ENCODE measurements around the gene YOD1.

YOD1 gene

DNA sequence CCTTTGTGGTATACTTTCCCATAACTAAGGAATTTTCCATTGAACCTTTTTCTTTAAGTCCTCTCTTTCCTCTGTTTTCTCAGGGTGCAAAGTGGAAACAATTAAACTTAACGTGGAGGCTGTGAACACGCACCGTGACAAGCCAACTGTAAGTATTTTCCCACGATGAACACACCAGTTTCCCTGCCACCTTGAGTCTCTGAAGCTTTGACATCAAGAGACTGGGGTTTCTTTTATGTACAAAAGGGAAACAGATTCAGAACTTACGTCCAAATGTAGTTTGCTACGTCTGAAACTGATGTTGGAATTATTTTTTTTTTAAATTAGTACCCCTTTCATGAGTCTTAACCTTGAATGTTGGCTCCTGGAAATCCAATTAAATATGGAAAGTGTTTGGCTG, 20.4 kb upstream of the YOD1 start:
- no peak for DNase-seq

DNA sequence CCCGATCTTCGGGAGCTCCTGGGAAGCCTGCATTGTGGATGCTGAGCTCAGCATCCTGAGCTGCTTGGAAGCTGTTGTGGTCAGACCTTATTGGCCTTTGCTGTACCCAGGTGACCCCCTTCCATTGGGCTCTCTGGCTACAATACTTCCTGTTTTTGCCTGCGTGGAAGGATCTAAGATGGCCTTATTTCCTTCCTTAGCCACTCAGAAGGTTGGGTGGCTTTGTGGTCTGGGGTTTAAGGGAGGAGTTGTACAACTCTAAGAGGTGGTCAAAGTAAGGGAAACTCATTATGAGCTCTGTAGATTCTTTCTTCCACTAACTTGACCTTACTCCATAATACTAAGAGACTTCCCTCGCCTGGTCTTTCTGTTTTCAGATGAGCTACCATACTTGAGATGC, 19.8 kb upstream of the YOD1 start:
- no peak for DNase-seq

DNA sequence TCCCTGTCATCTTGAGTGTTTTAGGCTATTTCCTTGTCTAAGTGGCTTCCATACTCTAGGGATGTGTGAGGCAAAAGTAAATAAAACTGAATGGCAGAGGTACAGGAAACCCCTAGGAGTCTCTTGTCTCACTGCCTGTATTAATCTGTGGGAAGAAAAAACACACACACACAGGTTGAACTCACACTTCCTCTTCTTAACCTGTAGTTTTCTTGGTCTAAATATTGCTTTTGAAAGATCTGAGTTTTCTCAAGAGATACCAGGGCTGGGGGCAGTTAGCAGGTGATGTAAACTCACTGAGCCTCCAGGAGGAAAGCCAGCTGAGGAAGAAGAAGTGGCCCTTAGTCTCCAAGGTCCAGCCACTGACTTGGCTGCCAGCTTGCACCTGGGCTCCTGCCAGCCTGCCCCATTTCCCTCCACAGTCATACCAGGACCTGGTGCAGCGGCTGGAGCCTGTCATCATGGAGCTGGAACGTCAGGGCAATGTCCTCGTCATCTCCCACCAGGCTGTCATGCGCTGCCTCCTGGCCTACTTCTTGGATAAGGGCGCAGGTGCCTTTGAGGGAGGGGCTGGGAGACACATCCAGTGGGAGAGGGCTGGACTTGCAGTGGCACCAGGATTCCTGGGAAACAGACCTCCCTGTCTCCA, 19.0 kb upstream of the YOD1 start:
- DNase-seq, result no peak

DNA sequence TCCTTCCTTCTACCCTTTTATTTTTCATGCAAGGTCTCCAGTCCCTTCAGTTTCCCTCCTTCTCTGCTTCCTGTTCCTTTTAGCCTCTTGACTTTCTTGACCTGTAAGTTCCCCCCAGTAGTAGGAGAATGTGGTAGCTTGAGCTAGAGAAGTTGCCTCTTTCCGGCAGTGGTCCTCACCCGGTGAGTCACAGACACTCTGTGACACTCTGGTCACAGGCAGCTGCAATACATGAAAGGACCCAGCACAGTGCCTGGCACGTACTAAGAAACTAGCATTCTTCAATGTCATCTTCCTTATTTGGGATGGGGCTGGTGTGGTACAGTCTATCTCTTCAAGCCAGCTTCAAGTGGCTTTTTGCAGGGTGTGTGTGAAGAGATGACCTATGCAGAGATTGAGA, 18.1 kb upstream of the YOD1 start:
- no peak for DNase-seq

DNA sequence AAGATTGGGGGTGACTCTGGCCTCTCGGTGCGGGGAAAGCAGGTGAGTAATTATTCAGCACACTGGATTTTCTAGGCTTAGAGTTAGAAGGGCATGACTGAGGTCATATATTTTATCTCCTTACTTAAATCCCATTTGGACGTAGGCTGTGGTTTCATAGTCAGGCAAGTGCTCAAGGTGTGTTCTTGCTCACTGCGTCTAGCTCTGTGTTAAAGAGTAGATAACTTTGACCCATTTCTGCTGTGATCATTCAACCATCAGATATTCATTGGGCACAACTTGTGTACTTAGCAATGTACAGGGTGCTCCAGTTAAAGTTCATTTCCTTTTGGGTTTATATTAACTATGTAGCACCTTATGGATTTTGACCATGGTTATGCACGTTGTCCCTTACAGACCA, 16.7 kb upstream of the YOD1 start:
- DNase-seq, result no peak

DNA sequence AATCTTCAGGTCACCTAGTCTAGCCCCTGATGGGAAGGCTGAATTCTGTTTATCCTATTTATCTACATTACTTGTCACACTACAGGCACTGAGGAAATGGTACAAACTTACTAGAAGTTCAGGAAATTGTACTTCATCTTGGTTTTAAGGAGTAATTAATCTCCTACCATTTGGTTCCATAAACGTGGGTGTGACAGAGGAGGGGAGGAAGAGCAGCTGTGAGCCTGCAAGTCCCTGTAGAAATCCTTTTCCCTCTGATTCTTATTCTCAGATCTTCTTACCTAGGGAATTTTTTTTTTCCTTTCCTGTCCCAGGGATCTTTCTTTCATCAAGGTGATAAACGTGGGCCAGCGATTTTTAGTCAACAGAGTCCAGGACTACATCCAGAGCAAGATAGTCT, 16.2 kb upstream of the YOD1 start:
- DNase-seq, result no peak

DNA sequence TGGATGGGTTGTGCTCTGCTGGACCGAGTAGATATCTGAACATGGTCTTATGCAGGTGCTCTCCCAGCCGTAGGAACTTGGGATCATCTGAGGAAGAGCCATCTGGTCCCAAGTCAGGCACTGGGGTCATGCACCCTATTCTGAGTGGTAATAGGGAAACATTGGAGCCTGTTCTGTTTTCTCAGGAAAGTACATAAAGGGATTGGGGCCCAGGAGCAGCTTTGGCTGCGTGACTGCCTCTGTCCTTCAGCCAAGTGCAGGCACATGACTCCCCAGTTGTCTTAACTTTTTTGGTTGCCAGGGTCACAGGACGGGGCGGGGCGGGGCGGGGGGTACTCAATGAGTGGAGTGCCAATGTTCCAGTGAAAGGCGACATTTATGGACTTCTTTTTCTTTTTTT, 13.6 kb upstream of the YOD1 start:
- no peak for DNase-seq

DNA sequence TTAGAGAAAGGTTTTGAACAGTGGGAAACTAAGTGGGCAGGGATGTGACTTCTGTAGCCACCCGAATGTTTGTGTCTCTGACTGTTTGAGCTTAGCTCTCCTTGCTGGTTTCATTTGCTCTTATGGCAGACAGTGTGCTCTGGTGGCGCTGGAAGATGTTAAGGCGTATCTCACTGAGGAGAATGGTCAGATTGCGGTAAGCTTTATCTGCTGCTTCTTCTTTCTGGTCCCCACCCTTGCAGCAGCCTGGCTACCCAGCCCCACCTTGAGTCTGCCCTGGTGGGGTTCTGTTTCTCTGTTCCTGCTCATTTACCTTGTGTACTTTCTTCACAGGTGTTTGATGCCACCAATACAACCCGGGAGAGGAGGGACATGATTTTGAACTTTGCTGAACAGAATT, 12.0 kb upstream of the YOD1 start:
- DNase-seq, result no peak

DNA sequence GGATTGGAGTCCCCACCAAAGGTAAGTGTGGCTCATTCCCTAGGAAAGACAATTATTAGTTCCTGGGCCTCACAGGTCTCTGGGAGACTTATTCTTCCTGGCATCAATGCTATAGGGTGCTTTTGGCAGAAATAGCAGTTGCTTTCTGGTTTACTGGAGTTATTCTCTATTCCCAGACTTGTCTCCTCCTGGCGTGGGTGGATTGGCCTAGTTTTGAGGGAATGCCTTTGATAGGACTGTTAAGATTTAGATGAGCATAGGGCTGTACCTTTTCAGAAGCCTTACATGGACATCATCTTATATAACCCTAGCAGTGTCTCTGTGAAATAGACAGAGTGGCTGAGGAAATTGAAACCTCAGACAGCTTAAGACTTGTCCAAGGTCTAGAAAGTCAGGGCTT, 11.1 kb upstream of the YOD1 start:
- DNase-seq, result no peak

DNA sequence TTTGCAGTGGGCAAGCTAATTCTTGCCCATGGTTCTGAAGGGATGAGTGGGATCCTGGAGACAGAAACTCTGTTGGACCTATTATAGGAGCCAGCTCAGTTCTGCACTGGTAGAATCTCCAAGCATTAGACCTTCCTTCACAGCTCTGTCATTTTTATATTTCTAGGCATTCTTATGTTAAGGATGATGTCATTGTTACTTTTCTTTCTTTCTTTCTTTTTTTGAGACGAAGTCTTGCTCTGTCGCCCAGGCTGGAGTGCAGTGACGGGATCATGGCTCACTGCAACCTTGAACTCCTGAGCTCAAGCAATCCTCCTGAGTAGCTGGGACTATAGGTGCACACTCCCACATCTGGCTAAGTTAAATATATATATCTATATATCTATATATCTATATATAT, 9.6 kb upstream of the YOD1 start:
- no peak for DNase-seq

DNA sequence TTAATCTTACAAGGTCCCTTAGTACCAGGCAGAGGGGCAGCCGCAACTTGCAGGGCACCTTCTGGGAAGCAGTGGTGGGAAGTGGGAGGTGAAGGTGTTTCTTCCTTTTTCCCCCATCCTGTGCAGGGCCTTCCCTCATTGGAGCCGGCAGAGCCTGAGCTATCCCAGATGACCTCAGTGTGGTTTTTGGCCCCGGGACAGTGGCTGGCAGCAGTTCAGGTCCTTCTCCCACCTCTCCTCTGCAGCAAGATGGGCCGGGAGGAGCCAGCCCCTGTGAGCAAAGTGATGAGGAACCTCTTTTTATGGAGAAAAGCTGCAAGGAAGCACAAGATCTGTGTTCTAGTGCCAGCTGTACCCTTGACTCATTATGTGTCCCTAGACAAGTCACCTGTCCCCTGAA, 8.9 kb upstream of the YOD1 start:
- DNase-seq, result no peak

DNA sequence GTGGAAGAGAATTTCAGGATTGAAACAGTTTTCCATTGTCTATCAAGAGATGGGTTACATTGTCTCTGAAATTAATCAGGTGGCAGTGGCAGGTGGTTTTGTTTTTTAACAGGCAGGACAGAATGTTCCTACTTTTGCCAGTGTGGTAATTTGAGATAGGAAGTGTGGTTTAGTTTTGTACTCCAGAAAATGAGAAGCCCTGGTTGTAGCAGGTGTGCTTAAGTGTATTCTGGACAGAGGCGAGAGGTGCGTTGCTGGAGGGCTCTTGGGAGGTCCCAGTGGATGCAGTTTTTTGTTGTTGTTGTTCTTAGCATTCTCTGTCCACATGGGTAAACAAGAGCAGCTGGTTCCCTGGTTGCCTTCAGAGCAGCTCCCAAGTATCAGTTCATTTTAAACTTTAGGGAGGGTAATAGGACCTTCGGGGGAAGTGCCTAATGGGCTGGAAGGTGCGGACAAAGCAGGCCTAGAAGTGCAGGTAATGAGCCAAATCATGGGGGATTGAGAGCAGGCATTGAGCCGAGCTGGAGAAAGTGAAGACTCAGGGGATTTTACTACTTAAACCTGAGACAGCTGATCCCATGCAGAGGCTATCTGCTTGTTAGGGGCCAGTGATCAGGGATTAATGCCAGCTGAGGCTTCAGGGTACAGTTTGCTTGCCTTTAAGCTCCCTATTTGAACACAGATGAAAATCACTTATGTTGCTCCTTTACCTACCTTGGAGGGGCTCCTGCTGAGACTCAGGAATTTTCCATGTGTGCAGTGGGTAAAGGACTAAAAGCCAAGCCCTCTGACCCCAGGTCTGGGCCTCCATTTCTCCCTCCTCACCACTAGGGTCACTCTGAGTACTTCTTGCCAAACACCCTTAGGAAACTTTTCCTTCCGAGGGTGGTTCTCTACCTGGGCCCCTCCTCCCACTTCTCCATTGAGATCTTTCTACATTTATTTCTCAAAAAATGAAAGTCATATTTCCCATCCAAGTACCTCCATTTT, 8.2 kb upstream of the YOD1 start:
- no peak for DNase-seq

DNA sequence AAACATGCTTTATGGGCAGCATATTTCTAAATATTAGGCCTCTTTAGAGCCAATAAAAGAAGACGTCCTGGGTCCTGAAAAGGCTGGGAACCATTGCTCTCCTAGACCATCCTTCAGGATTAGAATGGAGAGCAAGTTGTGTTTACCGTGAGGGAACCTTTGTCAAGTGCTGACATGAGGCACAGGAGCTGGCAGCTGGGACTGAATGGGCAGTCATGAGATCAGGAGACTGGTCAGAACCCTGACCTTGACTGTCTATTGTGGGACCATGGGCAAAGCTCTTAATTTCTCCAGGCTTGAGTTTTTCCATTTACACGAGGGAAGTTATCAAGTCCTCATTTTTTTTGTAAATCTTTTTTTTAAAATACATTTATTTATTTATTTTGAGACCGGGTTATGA, 7.2 kb upstream of the YOD1 start:
- DNase-seq, result no peak

DNA sequence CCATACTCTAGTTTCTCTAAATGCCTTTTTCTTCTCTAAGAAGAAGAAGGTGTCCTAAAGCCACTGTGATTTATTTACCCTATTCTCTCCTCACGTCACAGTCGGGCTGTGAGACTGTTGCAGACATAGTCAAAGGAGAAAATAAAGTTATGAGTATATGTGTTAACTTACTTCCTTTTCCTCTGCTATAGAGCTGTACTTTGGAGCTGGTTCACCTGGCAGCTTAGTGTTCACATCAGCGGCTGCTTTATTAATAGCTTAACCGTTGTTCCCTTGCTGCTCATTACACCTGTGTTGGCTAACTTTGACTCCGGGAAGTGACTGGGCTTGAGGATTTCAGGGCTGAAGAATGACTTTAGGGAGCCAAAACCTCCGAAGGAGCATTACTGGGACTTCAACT, 5.7 kb upstream of the YOD1 start:
- DNase-seq, result no peak

DNA sequence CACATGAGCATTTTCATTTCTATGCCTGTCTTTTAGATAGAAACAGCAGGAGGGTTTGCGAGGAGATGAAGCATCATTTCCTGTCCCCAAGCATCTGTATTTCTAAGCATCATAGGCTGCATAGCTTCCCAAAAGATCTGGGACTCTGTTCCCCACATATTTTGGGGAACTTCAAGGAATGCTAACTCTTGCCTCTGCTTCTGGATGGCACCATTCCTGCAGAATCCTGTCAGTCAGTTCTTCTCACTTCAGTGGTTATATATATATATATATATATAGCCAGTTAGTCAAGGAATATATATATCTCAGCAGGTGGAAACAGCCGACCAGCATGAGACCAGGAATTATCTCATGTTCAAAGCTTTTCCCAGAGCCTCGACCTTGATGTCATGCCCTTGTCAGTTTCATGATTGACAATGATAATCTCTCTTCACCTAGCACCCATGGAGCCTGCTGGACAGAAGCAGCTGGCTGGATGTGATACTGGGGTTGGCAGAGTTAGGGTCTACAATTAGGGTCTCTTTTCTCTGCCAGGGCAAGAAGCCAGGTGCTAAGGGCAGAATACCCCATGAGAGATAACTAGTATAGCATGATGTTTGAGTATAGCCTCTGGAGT, 4.5 kb upstream of the YOD1 start:
- DNase-seq, result no peak

DNA sequence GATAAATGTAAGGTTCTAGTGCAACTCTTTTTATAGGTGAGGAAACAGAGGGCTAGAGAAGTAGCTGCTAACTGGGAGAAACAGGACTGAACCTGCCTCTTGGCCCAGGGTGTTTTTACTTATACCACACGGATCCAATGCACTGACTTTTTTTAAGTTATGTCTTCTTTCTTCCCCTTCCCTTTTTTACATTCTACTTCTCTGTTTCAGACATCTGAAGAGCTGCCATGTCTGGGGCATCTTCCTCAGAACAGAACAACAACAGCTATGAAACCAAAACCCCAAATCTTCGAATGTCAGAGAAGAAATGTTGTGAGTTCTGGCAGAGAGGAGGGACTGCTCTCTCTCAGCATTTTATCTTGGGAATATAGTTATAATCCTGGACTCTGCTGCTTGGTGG, 3.5 kb upstream of the YOD1 start:
- no peak for DNase-seq

DNA sequence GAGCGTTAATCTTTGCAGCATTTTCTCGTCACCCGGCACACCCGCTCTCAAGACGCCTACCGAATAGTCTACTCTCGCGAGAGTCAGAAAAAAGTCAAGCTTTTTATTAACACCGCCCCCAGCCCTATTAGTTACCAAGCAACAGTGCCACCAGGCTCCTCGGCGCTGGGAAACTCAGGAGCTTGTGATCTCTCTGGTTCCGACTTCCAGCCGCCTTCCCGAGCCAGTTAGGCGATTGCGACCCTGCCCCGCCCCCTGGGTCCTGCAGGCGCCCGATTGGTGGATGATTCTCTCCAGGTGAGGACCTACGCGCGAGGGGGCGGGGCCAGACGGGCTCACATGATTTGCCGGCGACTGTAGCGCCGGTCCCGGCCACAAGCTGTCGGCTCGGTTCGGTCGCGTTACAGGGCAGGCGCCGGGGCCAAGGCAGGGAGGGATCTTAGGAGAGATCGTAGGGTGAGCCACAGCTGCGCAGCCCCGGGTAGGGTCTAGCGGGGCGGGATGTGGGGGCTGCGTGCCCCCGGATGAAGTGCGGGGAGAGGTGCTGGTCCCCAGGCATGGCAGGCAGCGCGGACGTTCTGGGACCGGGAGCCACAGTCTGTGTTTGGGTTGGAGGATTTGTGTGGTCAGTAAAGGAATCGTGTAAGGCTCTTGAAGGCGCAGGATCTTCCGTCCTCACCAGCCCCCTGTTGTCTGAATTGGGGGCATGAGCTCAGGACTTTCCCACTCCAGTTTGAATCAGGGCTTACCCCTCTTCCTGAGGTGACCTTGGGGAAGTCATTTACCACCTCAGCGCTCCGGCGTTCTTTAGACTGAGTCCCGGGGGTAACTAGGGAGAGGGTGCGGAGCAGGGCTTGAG, 2.1 kb upstream of the YOD1 start, which contains the start of gene PFKFB2:
Gene PFKFB2 (plus strand): TSS at position 365 of the 859 bp plus-strand sequence. CDS start 1,443 bp downstream, outside the sequence.
- peak; percentile 95 to 98 for DNase-seq

DNA sequence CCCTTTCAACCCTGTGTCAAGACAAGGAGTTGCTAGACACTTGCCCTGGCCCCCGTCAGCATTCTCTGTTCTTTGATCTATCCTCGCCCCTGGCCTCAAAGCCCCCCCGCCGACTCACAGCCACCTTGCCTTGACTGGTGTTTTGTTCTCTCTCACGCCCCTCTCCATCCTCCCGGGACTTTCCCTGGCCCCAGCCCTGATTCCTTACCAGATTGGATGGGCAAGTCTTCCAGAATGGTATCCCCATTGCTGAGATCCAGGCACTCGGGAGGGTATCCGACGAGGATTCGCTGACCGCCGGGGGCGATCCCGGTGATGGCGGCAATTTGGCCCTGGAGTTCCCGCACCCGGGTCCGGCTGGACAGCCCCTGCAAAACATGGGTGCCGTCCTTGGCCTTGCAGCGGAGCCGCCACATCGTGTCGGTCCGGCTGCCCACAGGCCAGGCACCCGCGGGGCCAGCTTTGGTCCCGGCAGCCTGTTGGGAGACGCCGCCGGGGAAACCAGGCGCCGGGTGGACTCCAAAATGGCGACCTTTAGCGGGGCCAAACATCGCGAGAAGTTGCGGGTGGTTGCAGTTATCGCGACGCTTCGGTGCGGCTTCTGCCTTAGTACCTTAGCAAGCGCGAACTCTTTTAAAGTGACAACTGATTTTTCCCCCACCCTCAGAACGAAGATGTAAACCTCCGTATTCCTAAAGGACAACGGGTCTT, 373 bp downstream of the YOD1 start:
- peak; percentile 89 to 93 for DNase-seq

DNA sequence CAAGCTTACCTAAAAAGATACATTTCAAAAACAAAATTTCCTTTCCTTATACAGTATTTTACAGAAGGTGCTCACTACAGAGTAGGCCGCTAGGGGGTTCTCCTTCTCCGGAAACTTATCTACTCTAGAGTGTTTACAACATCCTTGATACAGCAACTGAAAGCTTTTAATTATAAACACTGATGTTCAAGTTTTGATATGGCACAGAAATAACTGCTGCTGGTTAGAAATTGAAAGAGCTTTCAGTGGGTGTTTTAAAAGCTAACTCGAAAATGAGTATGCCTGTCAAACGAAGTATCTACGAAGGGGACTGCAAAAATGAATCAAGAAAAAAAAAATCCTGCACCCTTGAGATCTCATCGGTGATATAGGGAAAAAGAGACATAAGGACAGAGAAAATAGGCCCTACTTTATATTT, 1.0 kb downstream of the YOD1 start:
- peak; percentile 46 to 55 for DNase-seq

DNA sequence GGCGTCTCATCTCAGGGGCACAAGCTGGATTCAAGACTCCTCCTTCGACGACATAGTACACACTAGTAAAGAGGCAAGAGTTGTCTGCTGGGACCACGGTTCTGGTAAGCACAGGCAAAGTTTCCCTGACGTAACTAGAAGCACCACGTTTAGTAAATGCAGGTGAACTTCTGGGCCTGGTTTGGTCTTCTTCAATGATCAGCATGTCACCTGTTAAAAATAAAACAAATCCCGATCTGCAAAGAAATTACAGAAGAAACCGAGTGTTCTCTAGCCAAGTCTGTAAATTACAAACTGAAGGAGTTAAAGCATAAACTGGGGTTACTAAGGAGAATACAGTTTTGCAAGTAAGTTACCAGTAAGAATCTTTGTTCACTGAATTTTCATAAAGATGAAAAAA, 1.5 kb downstream of the YOD1 start:
- DNase-seq, result no peak

DNA sequence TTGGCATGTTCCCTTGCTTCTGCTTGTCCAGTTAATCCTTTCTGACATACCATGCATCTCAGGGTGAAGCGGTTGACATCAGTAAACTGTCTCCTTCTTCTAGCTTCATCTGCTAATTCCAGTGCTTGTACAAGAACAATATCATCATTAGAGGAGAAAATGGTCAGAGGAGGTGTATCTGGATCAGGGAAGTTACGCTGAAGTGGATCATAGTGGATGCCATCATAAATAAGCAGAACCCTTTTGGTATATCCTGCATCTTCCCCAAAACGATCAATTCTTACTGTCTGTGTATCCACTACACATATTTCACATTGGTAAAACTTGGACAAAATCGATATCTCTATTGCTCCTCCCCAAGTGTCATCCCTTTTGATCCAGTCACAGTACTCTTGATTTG, 2.0 kb downstream of the YOD1 start:
- DNase-seq, result no peak

DNA sequence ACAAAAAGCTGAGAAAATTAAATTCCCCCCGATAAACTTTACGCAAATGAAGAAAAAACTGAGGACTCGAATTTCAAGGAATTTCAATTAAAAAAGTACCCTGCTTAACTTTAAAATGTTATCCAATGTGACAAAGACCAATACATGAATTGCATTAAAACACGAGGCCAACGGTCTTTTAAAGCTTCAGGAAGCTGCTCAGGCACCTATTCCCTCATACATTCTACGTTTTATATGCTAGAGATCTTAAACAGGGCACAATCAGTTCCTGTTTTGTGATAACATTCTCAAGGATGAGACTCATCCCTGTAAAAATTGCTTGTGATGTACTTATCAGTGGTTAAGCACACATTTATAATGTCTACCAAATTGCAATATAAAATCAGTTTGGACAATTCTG, 3.0 kb downstream of the YOD1 start:
- DNase-seq, result no peak

Data from stimulated activated CD4-positive, alpha-beta T cell treated with anti-CD3 and anti-CD28 coated beads, Interleukin-2, amount 100 ng/mL, for 24 hours (primary cell).